Keratinocyte (primary cell): ENCODE measurements around the gene NDUFA13.

Source experiments
- CTCF ChIP-seq, 3 experiments: IDR thresholded peaks in 1 of 3; conservative IDR thresholded peaks in 1 of 3; optimal IDR thresholded peaks in 1 of 3; 2 replicates in 2 of 3; 3 replicates in 1 of 3; pipeline versions ENCODE3 to v1.5.1; 2011; ENCODE audit warnings: low read length in 3 of 3, mild to moderate bottlenecking in 3 of 3, moderate library complexity in 2 of 3, control low read depth in 1 of 3, inconsistent platforms in 1 of 3; ENCODE audit not compliant: insufficient read depth in 2 of 3; ENCODE audit errors: extremely low read depth in 1 of 3
- EZH2 ChIP-seq: IDR thresholded peaks from one replicate; pipeline ENCODE4 v1.6.1; 2012; ENCODE audit warnings: inconsistent platforms, mild to moderate bottlenecking, low read length, moderate library complexity

DNA sequence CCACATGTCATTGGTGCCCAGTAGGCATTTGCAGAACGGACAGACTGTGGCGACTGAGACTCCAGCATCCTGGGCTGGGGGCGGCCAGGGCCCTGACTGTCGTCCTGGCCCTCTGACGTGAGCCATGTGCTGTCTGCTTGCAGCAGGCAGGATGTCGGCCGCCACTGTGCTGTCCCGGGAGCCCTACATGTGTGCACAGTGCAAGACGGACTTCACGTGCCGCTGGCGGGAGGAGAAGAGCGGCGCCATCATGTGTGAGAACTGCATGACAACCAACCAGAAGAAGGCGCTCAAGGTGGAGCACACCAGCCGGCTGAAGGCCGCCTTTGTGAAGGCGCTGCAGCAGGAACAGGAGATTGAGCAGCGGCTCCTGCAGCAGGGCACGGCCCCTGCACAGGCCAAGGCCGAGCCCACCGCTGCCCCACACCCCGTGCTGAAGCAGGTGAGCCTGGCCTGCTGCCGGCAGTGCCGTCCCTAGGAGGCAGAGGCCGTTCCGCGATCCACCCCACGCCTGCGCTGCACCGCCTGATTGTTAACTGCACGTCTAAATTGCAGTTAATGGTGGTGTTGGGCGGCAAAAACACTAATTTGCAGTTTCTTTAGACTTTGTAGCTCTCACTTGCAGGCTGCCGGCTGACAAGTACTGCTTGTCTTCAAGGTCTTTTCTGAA, 14.9 kb upstream of the NDUFA13 start:
- TF ChIP-seq CTCF (optimal IDR thresholded peaks at IDR 0.05 in 1 of 3, IDR thresholded peaks at IDR 0.05 in 1 of 3, conservative IDR thresholded peaks at IDR 0.05 in 1 of 3; ENCODE audit: extremely low read depth in 1 of 3, insufficient read depth in 2 of 3, low read length in 3 of 3) (no peak), EZH2 (no peak)
